ENCODE measurements around the gene NIFK.
"Not testable (repeated sequence)": the region's sequence is repeated elsewhere in the genome, so short reads cannot be mapped to it uniquely, and the experiment has no call there.

NIFK gene

DNA sequence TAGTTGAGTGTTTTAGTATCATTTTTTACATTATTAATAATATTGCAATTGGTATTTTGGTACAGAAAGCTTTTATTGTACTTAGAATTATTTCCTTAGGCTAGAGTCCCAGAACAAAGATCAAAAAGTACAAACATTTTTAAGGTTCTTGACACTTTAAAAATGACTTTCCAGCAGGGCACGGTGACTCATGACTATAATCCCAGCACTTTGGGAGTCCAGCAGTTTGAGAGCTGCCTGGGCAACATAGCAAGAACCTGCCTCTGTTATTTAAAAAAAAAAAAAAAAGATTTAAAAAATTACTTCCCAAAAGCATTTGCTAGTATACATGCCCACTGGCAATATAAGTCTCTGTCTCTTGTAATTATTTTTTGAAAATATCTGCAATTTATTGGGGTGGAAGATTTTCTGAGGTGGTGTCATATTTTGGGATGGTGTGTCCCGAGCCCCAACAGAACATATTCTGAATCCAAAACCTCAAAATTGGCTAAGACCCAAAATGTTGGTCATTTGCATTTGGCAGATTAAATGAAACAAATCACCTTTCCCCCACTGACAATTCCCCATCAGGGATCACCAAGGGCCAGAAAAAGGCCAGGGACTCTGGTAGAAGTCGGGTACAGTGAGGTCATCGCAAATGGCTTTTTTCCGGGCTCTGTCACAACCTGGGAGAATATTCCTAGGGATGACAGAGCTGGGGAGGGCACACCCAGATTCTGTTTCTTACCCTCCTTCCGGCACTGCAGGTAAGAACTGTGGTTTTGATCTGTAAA, 42.1 kb downstream of the NIFK start:
- no peak for DNase-seq

DNA sequence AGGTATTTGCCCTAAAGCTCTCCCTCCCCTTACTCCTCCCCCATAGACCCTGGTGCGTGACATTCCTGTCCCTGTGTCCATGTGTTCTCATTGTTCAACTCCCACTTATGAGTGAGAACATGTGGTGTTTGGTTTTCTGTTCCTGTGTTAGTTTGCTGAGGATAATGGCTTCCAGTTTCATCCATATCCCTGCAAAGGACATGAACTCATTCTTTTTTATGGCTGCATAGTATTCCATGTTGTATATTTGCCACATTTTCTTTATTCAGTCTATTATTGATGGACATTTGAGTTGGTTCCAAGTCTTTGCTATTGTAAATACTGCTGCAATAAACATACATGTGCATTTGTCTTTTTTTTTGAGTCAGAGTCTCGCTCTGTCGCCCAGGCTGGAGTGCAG, 46.1 kb downstream of the NIFK start:
- not testable (repeated sequence) for DNase-seq

DNA sequence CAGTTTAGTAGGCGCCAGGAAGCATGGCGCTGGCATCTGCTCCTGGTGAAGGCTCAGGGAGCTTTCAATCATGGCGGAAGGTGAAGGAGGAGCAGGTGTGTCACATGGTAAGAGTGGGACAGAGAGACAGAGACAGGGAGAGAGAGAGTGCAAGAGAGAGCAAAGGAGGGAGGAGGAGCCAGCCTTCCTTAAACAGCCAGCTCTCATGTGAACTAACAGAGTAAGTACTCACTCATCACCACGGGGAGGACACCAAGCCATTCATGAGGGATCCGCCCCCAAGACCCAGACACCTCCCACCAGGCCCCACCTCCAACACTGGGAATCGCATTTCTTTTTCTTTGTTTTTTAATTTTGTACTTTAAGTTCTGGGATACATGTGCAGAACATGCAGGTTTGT, 46.6 kb downstream of the NIFK start:
- no peak for DNase-seq

DNA sequence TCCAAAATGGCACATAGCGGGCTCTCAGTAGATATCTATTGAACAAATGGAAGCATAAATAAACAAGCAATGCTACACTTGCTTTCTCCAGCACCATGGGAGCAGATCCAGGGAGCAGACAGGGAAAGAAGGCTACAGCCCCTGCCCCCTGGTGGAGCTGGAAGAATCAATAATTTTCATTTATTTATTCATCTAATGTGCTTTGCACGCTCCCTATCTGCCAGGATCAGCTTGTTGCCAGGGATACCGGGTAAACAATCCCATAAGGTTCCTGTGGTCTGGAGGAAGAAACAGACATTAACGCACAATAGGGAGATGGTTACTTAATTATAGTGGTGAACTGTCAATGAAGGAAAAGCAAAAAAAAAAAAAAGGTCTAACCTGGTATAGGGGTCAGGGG, 47.3 kb downstream of the NIFK start:
- no peak for DNase-seq

DNA sequence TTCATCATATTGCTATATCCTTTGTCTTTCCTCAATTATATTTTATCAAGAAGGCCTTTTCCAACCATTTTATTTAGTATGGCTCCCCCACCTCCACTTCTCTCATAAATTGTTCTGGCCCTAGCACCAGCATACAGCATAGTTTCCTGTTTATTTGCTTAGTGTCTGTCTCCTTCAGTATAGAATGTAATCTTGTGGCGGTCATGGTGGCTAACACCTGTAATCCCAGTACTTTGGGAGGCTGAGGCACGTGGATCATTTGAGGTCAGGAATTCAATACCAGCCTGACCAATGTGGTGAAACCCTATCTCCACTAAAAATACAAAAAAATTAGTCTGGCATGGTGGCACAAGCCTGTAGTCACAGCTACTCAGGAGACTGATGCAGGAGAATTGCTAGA, 47.9 kb downstream of the NIFK start:
- DNase-seq: no peak

DNA sequence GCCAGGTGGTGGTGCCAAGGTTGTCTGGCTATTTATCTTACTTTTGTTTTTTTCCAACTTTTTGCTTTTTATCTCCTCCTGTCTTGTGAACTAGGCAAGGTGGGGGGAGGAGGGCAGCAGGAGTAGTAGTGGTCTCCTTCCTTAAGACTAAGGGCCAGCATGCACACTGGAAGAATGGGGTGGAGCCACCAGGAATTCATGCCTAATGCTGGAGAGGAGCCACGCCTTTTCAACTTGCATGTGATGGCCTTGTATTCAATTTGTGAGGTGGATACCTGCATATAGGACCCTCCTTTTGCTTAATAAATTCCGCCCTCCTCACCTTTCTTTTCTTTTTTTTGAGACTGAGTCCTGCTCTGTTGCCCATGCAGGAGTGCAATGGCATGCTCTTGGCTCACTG, 49.8 kb downstream of the NIFK start:
- no peak for DNase-seq

DNA sequence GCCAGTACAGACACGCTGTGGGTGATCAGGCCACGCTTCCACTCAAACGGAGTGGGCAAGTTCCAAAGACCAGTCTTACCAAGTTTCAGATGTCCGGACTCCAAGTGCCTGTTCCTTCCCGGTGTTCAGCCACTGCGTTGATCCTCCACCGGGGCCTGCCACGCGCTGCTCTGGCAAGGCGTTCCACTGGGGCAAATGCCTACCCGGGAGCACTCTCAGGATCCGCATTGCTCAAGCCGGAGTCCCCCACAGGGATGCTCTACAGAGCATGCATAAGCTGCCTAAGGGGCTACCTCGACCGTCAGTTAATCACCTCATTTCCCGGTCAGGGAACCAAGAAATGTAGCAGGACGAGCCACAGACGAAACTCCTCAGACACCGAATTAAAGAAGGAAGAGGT, 50.5 kb downstream of the NIFK start:
- no peak for DNase-seq

DNA sequence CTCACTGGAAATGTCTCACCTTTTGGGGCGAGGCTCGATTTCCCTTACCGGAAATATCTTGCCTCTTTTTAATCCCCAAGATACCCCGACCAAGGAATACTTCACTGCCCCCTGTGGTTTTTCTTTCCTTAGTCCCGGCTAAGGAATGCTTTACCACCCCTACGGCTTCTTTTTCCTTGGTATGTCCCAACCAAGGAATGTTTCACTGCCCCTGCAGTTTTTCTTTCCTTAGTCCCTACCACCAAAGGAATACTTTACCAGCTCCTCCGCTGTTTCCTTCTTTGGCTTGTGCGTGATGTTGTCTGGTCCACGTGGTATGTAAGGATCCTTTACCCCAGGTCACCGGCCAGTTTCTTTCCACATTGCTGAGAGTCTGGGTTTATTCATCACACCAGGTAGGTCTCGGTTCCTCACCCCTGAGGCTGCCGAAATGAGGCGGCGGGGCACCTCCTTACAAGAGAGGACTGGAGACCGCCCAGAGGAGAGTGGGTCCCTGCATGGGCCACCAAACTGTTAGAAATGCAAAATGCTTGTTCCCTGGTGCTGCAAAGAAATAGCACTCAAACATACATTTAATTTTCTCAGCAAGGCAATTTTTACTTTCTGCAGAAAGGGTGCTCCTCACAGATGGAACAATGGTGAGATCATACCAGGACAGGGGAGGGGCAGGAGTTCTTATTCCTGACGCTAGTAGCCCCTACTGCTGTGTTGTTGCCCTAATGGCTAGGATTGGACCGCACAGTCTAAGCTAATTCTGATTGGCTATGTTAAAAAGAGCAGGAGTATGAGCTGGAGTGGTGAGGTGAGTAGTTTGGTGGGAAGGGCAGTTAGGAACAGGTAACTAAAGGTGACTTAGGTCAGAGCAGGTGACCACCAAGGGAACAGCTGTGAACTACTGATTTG, 54.0 kb downstream of the NIFK start:
- DNase-seq: no peak

DNA sequence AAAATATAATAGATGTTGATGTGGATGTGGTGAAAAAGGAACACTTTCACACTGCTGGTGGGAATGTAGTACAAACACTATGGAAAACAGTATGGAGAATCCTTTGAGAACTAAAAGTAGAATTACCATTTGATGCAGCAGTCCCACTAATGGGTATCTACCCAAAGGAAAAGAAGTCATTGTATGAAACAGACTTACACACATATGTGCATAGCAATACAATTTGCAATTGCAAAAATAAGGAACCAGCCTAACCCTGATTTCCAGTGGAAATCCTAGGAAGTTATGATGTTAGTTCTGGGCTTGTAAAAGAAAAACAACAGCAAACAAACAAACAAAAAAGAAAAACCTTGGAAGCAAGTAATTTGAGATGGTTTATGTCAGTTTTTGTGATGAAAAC, 58.8 kb downstream of the NIFK start:
- DNase-seq: no peak
